Measurements from ENCODE around the gene LRFN2.

- TF ChIP-seq CTCF (IDR thresholded peaks at IDR 0.05; ENCODE audit: low read depth, low read length, missing input control): no peak
- no peak for TF ChIP-seq REST (IDR thresholded peaks at IDR 0.05)
- no peak for TF ChIP-seq GABPA (IDR thresholded peaks at IDR 0.05 in 1 of 2, conservative IDR thresholded peaks at IDR 0.05 in 1 of 2)
- no peak for TF ChIP-seq YY1 (IDR thresholded peaks at IDR 0.05)
Observed at GRCh38 chr6:40391851-40392517, 195.2 kb downstream of the LRFN2 start.
